IPS DF 19.7 (cell line): ENCODE data around the gene PARVA.

Source experiments
- DNase-seq: peaks from one replicate; pipeline ENCODE4 v3.0.0-alpha.2; 2013; ENCODE audit warnings: low read depth, low spot score

The PARVA gene

DNA sequence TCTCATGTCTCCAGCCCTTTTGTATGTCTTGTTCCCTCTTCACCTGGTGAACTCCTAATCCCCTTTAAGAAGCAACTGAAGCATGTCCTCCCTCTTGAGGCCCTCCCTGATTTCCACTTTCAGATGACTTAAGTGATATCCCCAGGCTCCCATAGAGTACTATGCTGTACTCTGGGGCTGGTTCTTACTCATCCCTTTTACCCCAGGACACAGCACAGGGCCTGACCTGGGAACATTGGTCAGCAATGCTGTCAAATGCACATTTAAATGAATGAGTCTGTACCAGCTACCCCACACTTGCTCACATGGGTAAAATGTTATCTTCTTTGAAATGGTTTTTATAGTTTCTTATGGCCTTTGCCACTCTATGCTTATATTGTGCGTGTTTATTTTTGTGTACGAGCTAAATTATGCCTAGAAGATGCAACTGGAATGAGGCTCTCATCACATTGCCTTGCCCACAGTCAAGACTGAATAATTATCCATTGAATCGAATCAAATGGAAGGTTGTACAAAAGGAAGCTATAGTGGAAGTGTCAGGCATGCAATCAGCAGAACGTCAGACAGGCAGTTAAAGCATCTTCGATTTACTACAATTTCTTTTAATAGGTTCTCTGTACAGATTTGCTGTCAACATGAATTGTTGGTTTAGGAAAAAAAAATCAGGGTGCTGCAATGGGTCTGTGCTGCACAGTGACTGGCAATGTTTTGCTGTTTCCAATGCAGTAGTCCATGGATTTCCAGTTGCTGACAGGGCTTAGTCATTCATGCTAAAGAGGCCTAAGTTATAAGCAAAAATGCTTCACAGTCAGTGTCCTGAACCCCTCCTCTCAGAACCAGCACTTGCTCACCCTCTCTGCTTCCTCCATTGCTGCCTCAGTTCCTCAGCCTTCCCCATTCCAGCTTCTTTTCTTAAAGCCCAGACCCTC lies 79.5 kb downstream of the PARVA start:
- no peak for DNase-seq

GRCh38 chr11:12458042-12458441 lies 80.7 kb downstream of the PARVA start:
- no peak for DNase-seq

GRCh38 chr11:12459374-12459773 lies 82.0 kb downstream of the PARVA start:
- no peak for DNase-seq

DNA sequence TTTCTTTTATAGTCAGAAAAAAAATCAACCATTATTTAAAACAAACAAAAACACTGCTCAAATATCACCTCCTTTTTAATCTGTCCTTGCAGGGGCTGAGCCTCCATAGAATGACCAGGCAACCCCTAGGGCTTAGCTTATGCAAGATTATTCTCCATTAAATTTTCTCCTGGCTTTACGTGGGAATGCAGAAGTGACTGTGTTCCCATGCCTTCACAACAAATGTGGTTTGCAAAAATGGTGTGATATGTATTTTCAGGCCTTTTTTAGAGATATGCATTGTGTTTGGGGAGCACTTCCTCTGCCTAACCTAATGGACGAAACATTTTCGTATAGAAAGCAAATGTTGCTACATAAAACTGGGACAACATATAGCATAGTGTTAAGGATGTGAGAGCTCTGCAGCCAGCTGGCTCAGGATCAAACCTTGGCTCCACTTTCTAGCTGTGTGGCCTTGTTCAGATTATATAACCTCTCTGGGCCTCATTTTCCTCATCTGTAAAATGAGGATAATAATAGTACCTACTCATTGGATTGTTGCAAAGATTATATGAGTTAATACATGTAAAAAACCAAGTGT lies 82.6 kb downstream of the PARVA start:
- DNase-seq = no peak

- no peak for DNase-seq
These were observed 83.1 kb downstream of the PARVA start for GRCh38 chr11:12460466-12460865.

GRCh38 chr11:12461516-12461915 lies 84.1 kb downstream of the PARVA start:
- no peak for DNase-seq

- no peak for DNase-seq
These were observed 86.9 kb downstream of the PARVA start for GRCh38 chr11:12464303-12464702.

GRCh38 chr11:12465332-12465731 lies 88.0 kb downstream of the PARVA start:
- no peak for DNase-seq

- DNase-seq = no peak
These were observed 90.2 kb downstream of the PARVA start for GRCh38 chr11:12467610-12468009.

DNA sequence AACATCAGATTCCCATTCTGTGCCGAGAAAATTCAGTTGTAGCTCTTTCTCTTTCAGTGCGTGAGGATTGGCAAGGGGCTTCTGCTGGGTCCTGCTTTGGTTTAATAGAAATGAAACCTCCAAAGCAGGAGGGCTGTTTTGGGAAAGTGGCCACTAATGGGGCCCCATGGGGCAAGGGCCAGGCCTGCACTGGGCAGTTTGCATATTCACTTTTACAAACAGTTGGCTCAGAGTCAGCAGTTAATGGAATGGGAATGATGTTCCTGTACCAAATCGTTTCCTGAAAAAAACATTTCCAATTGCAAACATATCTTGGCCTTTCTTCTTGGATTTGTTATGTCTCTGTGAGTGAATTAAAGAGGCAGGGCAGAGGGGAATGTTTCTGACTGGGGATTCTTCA lies 92.1 kb downstream of the PARVA start:
- DNase-seq = no peak

DNA sequence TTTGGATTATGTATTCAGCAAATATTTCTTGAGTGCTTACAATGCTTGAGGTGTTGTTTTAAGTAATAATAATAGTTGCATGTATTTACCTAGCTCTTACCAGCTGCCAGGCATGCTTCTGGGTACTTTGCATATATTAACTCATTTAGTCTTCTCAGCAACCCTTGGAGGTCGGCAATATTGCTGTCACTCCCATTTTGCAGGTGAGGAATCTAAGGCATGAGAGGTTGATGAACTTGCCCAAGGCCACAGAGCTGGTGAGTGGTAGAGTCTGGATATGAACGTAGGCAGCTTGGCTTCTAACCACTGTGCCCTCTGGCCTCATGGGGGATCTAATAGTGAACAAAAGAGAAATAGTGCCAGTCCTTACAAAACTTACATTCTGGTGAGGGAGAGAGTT lies 92.9 kb downstream of the PARVA start:
- DNase-seq = no peak

DNA sequence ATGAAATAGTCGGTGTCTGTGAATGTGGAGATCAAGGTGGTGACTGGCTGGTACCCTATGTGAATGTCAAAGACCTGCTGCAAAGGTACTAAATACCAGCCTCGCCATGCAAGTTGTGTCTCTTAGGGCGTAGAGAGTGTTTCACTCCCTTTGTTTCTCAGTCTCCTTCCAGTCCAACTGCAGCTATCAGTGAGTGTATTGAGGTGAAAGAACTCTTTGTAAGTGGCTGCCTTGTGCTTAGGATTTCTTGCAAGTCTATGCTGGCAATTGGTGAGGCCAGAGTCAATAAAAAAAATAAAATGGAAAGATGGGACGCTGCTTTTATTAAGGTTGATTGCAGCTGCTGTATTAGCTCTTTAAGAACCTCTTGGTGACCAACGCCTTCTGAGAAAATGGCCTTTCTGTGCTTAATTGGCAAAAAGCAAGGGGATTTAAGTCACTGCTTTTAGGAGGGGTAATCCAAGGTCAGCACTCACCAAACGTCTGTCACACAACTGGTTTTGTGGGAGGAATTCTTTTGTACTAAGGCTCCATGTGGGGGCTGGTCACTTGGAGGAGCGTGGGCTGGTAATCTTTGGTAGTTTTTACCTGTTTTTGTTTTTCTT lies 95.1 kb downstream of the PARVA start:
- no peak for DNase-seq

DNA sequence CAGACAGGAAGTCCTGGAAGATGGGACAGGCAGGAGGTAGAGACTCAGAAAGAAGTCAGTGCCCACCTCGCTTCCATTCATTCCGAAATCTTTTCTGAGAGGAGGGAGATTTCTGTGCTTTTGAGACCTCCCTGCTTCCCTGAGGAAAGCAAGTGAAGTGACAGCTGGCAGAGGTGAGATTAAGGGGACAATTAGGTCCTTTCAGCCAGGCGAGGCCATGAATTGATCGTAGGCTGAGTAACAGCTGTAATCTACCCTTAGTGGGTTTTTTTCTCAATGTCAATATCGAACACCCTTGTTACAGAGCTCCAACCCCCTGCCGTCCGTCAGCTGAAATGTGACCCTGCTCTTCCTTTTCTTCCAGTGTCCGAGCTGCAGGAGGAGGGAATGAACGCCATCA lies 96.0 kb downstream of the PARVA start:
- DNase-seq = no peak

DNA sequence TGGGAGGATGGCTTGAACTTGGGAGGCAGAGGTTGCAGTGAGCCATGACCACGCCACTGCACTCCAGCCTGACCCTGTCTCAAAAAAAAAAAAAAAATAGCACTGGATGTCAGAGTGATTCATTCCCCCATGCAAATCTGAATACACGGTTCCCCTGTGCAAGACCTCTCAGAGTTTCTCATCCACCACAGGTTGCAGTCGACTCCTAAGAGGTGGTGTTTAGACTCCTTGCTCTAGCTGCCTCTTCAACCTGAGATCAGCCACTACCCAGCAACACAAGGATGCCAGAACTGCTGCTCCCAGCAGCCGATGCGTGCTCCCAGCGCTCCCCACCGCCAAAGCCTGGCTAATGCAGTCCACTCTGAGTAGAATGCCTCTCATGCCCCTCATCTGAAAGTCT lies 97.5 kb downstream of the PARVA start:
- DNase-seq = no peak

DNA sequence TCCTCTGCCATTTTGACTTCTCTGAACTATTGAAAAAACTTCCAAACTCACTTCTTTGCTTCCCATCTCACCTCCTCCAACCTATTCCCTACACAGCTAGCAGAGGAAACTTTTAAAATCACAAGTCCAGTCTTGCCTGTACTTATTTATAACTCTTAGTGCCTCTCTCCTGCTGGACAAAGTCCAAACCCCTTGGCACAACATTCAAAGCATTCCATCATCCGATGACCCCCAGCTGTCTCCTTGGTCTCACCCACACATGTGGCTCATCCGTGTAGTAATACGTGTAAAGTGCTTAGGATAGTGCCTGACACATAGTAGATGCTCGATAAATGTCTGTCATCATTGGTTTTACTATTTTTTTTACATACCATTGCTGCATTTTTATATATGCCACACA lies 101.4 kb downstream of the PARVA start:
- no peak for DNase-seq

DNA sequence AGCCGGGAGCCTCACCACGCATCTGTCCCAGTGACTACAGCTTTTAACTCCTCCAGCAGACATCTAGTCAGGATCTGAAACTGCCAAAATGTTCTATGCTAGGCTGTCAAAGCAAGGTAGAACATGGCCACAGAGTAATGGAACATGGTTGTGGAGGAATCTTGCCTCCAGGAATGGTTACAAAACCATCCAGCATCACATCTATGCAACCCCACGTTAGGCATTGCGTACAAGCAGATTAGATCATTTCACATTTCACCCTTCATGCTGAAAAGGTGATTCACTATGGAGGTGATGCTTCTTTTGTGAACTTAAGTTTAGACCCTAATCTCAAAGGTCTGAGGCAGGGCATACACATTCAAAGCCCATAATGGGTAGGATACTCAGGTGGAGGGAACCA lies 103.0 kb downstream of the PARVA start:
- DNase-seq = no peak

DNA sequence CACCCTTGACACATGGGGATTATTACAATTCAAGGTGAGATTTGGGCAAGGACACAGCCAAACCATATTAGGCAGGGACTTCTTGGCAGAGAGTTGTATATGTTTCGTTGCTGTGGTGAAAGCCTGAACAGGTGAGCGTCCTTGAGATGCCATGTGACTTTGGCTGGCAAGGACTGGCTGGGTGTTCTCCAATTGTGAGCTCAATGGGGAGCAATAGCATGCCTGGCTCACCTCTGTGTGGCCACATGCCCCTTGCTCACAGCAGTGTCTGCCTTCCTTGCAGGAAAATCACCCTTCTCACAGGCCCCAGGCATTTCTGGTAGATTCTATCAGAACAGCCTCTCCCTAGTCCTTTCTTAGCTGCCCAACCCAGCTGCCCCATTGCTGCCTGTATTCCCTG lies 105.5 kb downstream of the PARVA start:
- no peak for DNase-seq

DNA sequence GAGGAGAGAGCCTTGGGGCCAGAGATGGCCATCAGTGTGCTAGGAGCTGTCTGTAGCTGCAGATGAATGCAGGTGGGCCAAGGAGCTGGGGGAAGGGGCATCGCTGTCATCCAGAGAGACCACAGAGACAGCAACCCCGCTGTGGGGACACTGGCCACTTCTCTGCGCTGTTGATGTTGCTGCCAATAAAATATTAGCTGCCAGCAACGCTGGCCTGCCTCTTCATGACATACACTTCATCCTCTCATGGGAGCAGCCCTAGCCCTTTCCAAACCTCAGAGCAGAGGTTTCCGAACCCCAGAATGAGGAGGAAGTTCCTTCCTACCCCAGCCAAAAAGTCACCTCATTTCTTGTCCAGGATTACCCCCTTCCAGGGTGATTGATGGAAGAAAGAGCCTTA lies 106.2 kb downstream of the PARVA start:
- DNase-seq = no peak

- DNase-seq = no peak
These were observed 108.0 kb downstream of the PARVA start for GRCh38 chr11:12485328-12485727.

- no peak for DNase-seq
These were observed 111.9 kb downstream of the PARVA start for GRCh38 chr11:12489246-12489772.

DNA sequence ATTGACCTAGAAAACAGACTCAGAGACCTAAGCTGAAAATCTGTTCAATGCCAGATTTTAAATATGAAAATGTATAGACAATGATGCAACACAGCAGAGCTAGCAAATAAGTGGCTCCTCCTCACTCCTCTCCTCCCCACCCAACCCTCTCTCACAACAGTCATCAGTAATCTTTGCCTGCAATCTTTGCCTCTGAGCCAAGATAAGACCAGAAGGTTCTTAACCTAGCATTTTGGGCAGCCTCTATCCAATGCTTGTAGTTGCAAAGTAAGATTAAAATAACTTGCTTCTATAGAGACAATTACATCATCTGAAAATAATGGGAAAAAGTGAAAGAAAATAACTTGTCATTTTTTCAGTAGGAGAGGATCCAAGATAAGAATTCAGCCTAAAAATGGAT lies 117.3 kb downstream of the PARVA start:
- no peak for DNase-seq

DNA sequence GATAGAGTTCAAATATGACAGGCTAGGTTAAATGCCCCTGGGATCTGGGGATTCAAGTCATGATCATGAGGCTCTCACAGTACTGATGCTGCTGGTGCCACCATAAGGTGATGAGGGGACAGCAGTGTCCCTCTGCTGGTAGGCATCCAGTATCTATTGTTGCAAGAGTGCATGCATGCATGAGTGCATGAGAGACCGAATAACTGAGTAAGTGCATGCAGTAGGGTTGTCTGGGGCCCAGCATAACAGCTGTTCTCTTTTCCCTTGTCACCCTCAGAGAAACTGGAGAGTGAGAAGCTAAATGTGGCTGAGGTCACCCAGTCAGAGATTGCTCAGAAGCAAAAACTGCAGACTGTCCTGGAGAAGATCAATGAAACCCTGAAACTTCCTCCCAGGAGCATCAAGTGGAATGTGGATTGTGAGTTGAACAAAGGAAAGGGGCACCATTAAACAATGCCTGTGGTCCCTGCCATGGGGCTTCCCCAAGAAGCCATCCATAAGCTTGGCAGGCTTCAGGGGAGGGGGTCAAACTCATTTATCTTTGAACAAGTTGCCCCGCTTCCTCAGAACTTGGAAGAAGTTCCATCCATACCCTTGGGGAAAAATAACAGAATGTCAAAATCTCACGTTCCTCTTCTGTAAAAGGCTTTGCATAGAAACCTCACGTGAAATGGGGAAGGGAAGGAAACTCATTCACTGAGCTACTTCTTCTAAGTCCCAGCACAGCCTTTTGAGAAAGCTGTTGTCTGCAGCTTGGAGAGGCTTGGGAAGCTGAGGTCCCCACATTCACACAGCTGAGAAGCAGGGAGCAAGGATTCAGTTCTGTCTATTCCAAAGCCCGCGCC lies 119.0 kb downstream of the PARVA start:
- DNase-seq = no peak
